ENCODE results near the gene ABI1. TPM values are rescaled to one million over a fixed set of nuclear protein-coding genes. Genes with fewer than 3 reads are reported as not detected.

Gene ABI1
- total and polyA plus RNA-seq, 2 of the 13 experiments (the other 11 are each of a cell fraction or from before 2014, with no cell fraction given): 20.9 to 22.9 TPM

- TF ChIP-seq, protein P1, sequence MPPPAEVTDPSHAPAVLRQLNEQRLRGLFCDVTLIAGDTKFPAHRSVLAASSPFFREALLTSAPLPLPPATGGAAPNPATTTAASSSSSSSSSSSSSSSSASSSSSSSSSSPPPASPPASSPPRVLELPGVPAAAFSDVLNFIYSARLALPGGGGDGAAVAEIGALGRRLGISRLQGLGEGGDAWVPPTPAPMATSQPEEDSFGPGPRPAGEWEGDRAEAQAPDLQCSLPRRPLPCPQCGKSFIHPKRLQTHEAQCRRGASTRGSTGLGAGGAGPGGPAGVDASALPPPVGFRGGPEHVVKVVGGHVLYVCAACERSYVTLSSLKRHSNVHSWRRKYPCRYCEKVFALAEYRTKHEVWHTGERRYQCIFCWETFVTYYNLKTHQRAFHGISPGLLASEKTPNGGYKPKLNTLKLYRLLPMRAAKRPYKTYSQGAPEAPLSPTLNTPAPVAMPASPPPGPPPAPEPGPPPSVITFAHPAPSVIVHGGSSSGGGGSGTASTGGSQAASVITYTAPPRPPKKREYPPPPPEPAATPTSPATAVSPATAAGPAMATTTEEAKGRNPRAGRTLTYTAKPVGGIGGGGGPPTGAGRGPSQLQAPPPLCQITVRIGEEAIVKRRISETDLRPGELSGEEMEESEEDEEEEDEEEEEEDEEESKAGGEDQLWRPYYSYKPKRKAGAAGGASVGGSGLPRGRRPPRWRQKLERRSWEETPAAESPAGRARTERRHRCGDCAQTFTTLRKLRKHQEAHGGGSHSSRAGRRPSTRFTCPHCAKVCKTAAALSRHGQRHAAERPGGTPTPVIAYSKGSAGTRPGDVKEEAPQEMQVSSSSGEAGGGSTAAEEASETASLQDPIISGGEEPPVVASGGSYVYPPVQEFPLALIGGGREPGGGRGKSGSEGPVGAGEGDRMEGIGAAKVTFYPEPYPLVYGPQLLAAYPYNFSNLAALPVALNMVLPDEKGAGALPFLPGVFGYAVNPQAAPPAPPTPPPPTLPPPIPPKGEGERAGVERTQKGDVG (CRISPR knock-in tag; IDR thresholded peaks at IDR 0.05; ENCODE audit: borderline replicate concordance): no peak
- TF ChIP-seq DMAP1 (CRISPR knock-in tag; IDR thresholded peaks at IDR 0.05) (peak; percentile 50; the same call in 1 of the 2 replicates), PHF21A (CRISPR knock-in tag; IDR thresholded peaks at IDR 0.05) (0 out of 2 replicates have a peak, but pooled peaks have one; percentile 27), PAWR (CRISPR knock-in tag; IDR thresholded peaks at IDR 0.05; ENCODE audit: borderline replicate concordance) (no peak), MXD1 (CRISPR knock-in tag; IDR thresholded peaks at IDR 0.05) (no peak; the same call in 1 of the 2 replicates), SRSF1 (optimal IDR thresholded peaks at IDR 0.05; ENCODE audit: low read depth, low read length) (peak; percentile 23), GTF3A (CRISPR knock-in tag; conservative IDR thresholded peaks at IDR 0.05) (no peak), ZNF343 (CRISPR knock-in tag; IDR thresholded peaks at IDR 0.05) (0 out of 2 replicates have a peak, but pooled peaks have one; percentile 74), NONO (IDR thresholded peaks at IDR 0.05) (no peak), NONO (CRISPR knock-in tag; conservative IDR thresholded peaks at IDR 0.05) (no peak), SRF (IDR thresholded peaks at IDR 0.05; ENCODE audit: low read depth, low read length) (no peak), ZNF547 (CRISPR knock-in tag; IDR thresholded peaks at IDR 0.05) (no peak; the same call in 1 of the 2 replicates), ZNF296 (CRISPR knock-in tag; conservative IDR thresholded peaks at IDR 0.05) (0 out of 2 replicates have a peak, but pooled peaks have one; percentile 31), FIP1L1 (IDR thresholded peaks at IDR 0.05; ENCODE audit: borderline replicate concordance, insufficient read depth, low read depth, low read length) (no peak), ZBTB25 (CRISPR knock-in tag; IDR thresholded peaks at IDR 0.05) (no peak), HMGA1 (CRISPR knock-in tag; conservative IDR thresholded peaks at IDR 0.05) (no peak), RBM39 (IDR thresholded peaks at IDR 0.05; ENCODE audit: low read depth, low read length, poor library complexity, severe bottlenecking) (peak; percentile 41), ZSCAN29 (CRISPR knock-in tag; conservative IDR thresholded peaks at IDR 0.05) (peak; percentile 78), FLYWCH1 (CRISPR knock-in tag; IDR thresholded peaks at IDR 0.05) (no peak), MAFG (CRISPR knock-in tag; IDR thresholded peaks at IDR 0.05) (no peak), TBX2 (CRISPR knock-in tag; IDR thresholded peaks at IDR 0.05; ENCODE audit: borderline replicate concordance) (peak; percentile 44; the same call in 1 of the 2 replicates), MYNN (CRISPR knock-in tag; IDR thresholded peaks at IDR 0.05; ENCODE audit: low read depth) (no peak), BORCS8-MEF2B (CRISPR knock-in tag; IDR thresholded peaks at IDR 0.05) (no peak; the same call in none of the 2 replicates)
- TF ChIP-seq, protein P2, sequence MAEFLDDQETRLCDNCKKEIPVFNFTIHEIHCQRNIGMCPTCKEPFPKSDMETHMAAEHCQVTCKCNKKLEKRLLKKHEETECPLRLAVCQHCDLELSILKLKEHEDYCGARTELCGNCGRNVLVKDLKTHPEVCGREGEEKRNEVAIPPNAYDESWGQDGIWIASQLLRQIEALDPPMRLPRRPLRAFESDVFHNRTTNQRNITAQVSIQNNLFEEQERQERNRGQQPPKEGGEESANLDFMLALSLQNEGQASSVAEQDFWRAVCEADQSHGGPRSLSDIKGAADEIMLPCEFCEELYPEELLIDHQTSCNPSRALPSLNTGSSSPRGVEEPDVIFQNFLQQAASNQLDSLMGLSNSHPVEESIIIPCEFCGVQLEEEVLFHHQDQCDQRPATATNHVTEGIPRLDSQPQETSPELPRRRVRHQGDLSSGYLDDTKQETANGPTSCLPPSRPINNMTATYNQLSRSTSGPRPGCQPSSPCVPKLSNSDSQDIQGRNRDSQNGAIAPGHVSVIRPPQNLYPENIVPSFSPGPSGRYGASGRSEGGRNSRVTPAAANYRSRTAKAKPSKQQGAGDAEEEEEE (CRISPR knock-in tag; IDR thresholded peaks at IDR 0.05; ENCODE audit: borderline replicate concordance): no peak
Observed at GRCh38 chr10:26860443-26861204, at the start of gene ABI1 (continued).
